Transverse colon (tissue), 4 donors: ENCODE data around the gene ITPKB.
"Not testable (repeated sequence)": the region's sequence is repeated elsewhere in the genome, so short reads cannot be mapped to it uniquely, and the experiment has no call there.

ENCODE experiments used
- POLR2A ChIP-seq: fragments of 450-650 bp; IDR thresholded peaks from one replicate; pipeline ENCODE4 v1.6.1; 2016; ENCODE audit warnings: antibody characterized with exemption, mild to moderate bottlenecking, moderate library complexity
- POLR2AphosphoS5 ChIP-seq, 3 donors: sonication (generic); formaldehyde crosslinking; IDR thresholded peaks; one replicate each; pipeline ENCODE4 v1.6.1; 2016; ENCODE audit warnings: antibody characterized with exemption in 3 of 3
- TF ChIP-seq, protein P1 (sequence below), 5 experiments: fragments of 200-600 bp in 3 of 5; fragments of 450-650 bp in 2 of 5; sonication (generic) in 3 of 5; IDR thresholded peaks; 1 replicate in 2 of 5; 2 replicates in 3 of 5; pipeline ENCODE4 v1.5.1; 2016 to 2017; ENCODE audit warnings: antibody characterized with exemption in 5 of 5, inconsistent platforms in 3 of 5, mild to moderate bottlenecking in 2 of 5, moderate library complexity in 1 of 5

DNA sequence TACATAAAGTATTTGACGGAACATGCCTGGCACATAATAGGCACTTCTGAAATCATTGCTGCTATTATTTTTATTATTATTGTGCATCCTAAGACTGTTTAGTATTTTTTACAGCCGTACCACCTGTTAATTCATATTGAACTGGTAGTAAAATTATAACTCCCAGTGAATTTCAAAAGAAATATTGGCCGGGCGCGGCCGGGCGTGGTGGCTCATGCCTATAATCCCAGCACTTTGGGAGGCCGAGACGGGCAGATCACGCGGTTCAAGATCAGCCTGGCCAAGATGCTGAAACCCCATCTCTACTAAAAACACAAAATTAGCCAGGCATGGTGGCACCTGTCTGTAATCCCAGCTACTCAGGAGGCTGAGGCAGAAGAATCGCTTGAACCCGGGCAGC lies 18.5 kb downstream of the ITPKB start:
- not testable (repeated sequence) for TF ChIP-seq POLR2A; POLR2AphosphoS5 (IDR thresholded peaks at IDR 0.05)
- TF ChIP-seq, protein P1, sequence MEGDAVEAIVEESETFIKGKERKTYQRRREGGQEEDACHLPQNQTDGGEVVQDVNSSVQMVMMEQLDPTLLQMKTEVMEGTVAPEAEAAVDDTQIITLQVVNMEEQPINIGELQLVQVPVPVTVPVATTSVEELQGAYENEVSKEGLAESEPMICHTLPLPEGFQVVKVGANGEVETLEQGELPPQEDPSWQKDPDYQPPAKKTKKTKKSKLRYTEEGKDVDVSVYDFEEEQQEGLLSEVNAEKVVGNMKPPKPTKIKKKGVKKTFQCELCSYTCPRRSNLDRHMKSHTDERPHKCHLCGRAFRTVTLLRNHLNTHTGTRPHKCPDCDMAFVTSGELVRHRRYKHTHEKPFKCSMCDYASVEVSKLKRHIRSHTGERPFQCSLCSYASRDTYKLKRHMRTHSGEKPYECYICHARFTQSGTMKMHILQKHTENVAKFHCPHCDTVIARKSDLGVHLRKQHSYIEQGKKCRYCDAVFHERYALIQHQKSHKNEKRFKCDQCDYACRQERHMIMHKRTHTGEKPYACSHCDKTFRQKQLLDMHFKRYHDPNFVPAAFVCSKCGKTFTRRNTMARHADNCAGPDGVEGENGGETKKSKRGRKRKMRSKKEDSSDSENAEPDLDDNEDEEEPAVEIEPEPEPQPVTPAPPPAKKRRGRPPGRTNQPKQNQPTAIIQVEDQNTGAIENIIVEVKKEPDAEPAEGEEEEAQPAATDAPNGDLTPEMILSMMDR (IDR thresholded peaks at IDR 0.05) = not testable (repeated sequence)
